Nephron (organoid): ENCODE results near the gene INO80C.

ENCODE experiments used
- H3K27ac Mint-ChIP-seq, 3 experiments: 2 replicates each; pipeline ENCODE4 v1.8.0; 2020; ENCODE audit warnings: mixed read lengths in 3 of 3, mild to moderate bottlenecking in 2 of 3, moderate library complexity in 1 of 3
- H3K27me3 Mint-ChIP-seq: 2 replicates; pipeline ENCODE4 v1.8.0; 2021; ENCODE audit warnings: low read depth, mild to moderate bottlenecking, moderate library complexity, mixed read lengths
- H3K36me3 Mint-ChIP-seq: 2 replicates; pipeline ENCODE4 v1.8.0; 2020; ENCODE audit warnings: low read depth, mixed read lengths
- H3K4me1 Mint-ChIP-seq: 2 replicates; pipeline ENCODE4 v1.8.0; 2020; ENCODE audit warnings: mixed read lengths
- H3K4me3 Mint-ChIP-seq, 3 experiments: 2 replicates each; pipeline ENCODE4 v1.8.0; 2020; ENCODE audit warnings: mild to moderate bottlenecking in 3 of 3, mixed read lengths in 3 of 3, moderate library complexity in 2 of 3
- H3K9me3 Mint-ChIP-seq: 2 replicates; pipeline ENCODE4 v1.8.0; 2020; ENCODE audit warnings: mixed read lengths
- CTCF ChIP-seq, 3 experiments: fragments of 200-600 bp; sonication (generic); IDR thresholded peaks; one replicate each; pipeline ENCODE4 v1.5.0; 2021; ENCODE audit warnings: antibody characterized with exemption in 3 of 3; ENCODE audit not compliant: unreplicated experiment in 3 of 3

The INO80C gene

GRCh38 chr18:35528749-35529274 is 31.1 kb upstream of the INO80C start:
- peaks cover 25% of the 10 kb centered on the region for H3K4me1 Mint-ChIP-seq
- no peak overlapping the region for H3K4me3 Mint-ChIP-seq
- no peak overlapping the region for H3K27ac Mint-ChIP-seq
- H3K27me3 Mint-ChIP-seq, result peaks cover 5% of the 10 kb centered on the region
- peaks cover 14% of the 10 kb centered on the region for H3K9me3 Mint-ChIP-seq
- no peaks in the 10 kb centered on the region for H3K36me3 Mint-ChIP-seq
- TF ChIP-seq CTCF (IDR thresholded peaks at IDR 0.05; ENCODE audit: unreplicated experiment in 3 of 3), result no peak

- Mint-ChIP-seq H3K4me3 (peak overlapping the region in 2 of 3 experiments; percentile 0 to 46), H3K9me3 (peaks cover 10% of the 10 kb centered on the region), H3K4me1 (peaks cover 27% of the 10 kb centered on the region), H3K36me3 (no peaks in the 10 kb centered on the region), H3K27me3 (peaks cover 5% of the 10 kb centered on the region), H3K27ac (peak overlapping the region in 2 of 3 experiments; percentile 24 to 30)
- no peak for TF ChIP-seq CTCF (IDR thresholded peaks at IDR 0.05; ENCODE audit: unreplicated experiment in 3 of 3)
Observed at GRCh38 chr18:35526495-35527059, 28.8 kb upstream of the INO80C start.

GRCh38 chr18:35525795-35526494 is 28.2 kb upstream of the INO80C start:
- Mint-ChIP-seq H3K36me3 (no peaks in the 10 kb centered on the region), H3K9me3 (peaks cover 8% of the 10 kb centered on the region), H3K27me3 (peaks cover 5% of the 10 kb centered on the region), H3K4me1 (peaks cover 27% of the 10 kb centered on the region), H3K27ac (peak overlapping the region in 2 of 3 experiments; percentile 24 to 30), H3K4me3 (peak overlapping the region in 2 of 3 experiments; percentile 0 to 46)
- no peak for TF ChIP-seq CTCF (IDR thresholded peaks at IDR 0.05; ENCODE audit: unreplicated experiment in 3 of 3)

- Mint-ChIP-seq H3K4me3 (no peak overlapping the region), H3K4me1 (peaks cover 27% of the 10 kb centered on the region), H3K27ac (peak overlapping the region; percentile 19 to 77 (median 67)), H3K27me3 (peaks cover 5% of the 10 kb centered on the region), H3K36me3 (no peaks in the 10 kb centered on the region), H3K9me3 (peaks cover 2% of the 10 kb centered on the region)
- TF ChIP-seq CTCF (IDR thresholded peaks at IDR 0.05; ENCODE audit: unreplicated experiment in 3 of 3), result no peak
Observed at GRCh38 chr18:35524226-35524625, 26.5 kb upstream of the INO80C start.

- no peak for TF ChIP-seq CTCF (IDR thresholded peaks at IDR 0.05; ENCODE audit: unreplicated experiment in 3 of 3)
- Mint-ChIP-seq H3K4me3 (no peak overlapping the region), H3K4me1 (peaks cover 27% of the 10 kb centered on the region), H3K27ac (no peak overlapping the region), H3K9me3 (no peaks in the 10 kb centered on the region), H3K36me3 (no peaks in the 10 kb centered on the region), H3K27me3 (no peaks in the 10 kb centered on the region)
Observed at GRCh38 chr18:35522130-35522959, 24.6 kb upstream of the INO80C start.
